SK-N-SH treated with all-trans-retinoic acid at 6 μM for 48 hours (cell line): ENCODE measurements around the gene PARP16.

Source experiments
- ATAC-seq: fragments of 200-7000 bp; cut with Tn5 transposase; 3 replicates; pipeline ENCODE4 v1.9.1; 2020; ENCODE audit warnings: mild to moderate bottlenecking, moderate library complexity
- BACH2 ChIP-seq: fragments of 250-450 bp; sonication (Bioruptor Pico); IDR thresholded peaks from 2 replicates; pipeline ENCODE4 v1.9.0; 2021; ENCODE audit warnings: mild to moderate bottlenecking, borderline replicate concordance
- CREB5 ChIP-seq: fragments of 250-450 bp; sonication (Bioruptor Pico); IDR thresholded peaks from 2 replicates; pipeline ENCODE4 v1.5.1; 2020; ENCODE audit warnings: low read depth, mild to moderate bottlenecking, moderate library complexity
- CSDC2 ChIP-seq: fragments of 250-450 bp; sonication (Bioruptor Pico); IDR thresholded peaks from 2 replicates; pipeline ENCODE4 v1.5.0; 2020; ENCODE audit warnings: mild to moderate bottlenecking, moderate library complexity
- CSRNP3 ChIP-seq: fragments of 250-450 bp; sonication (Bioruptor Pico); IDR thresholded peaks from 2 replicates; pipeline ENCODE4 v1.5.1; 2021; ENCODE audit warnings: mild to moderate bottlenecking, moderate library complexity
- ESRRG ChIP-seq: fragments of 250-450 bp; sonication (Bioruptor Pico); IDR thresholded peaks from 2 replicates; pipeline ENCODE4 v1.6.1; 2021; ENCODE audit warnings: mild to moderate bottlenecking
- GLIS3 ChIP-seq: fragments of 250-450 bp; sonication (Bioruptor Pico); IDR thresholded peaks from 2 replicates; pipeline ENCODE4 v1.5.0; 2020; ENCODE audit warnings: mild to moderate bottlenecking, moderate library complexity
- ISL1 ChIP-seq: fragments of 250-450 bp; sonication (Bioruptor Pico); IDR thresholded peaks from 2 replicates; pipeline ENCODE4 v2.1.2; 2022; ENCODE audit warnings: mild to moderate bottlenecking, moderate library complexity
- PATZ1 ChIP-seq: fragments of 250-450 bp; sonication (Bioruptor Pico); IDR thresholded peaks from 2 replicates; pipeline ENCODE4 v1.8.0; 2020; ENCODE audit warnings: mild to moderate bottlenecking, moderate library complexity, borderline replicate concordance
- POU6F1 ChIP-seq: fragments of 250-450 bp; sonication (Bioruptor Pico); IDR thresholded peaks from 2 replicates; pipeline ENCODE4 v1.8.0; 2021; ENCODE audit warnings: low read depth, mild to moderate bottlenecking, moderate library complexity, borderline replicate concordance
- PPARA ChIP-seq: fragments of 250-450 bp; sonication (Bioruptor Pico); IDR thresholded peaks from 2 replicates; pipeline ENCODE4 v1.5.0; 2020; ENCODE audit warnings: mild to moderate bottlenecking, borderline replicate concordance
- RARB ChIP-seq: fragments of 250-450 bp; sonication (Bioruptor Pico); IDR thresholded peaks from 2 replicates; pipeline ENCODE4 v1.8.0; 2021; ENCODE audit warnings: mild to moderate bottlenecking, moderate library complexity
- SNAI2 ChIP-seq: fragments of 250-450 bp; sonication (Bioruptor Pico); IDR thresholded peaks from 2 replicates; pipeline ENCODE4 v1.5.0; 2020; ENCODE audit warnings: mild to moderate bottlenecking, moderate library complexity
- TCF4 ChIP-seq: fragments of 250-450 bp; sonication (Bioruptor Pico); IDR thresholded peaks from 2 replicates; pipeline ENCODE4 v1.8.0; 2021; ENCODE audit warnings: mild to moderate bottlenecking, moderate library complexity, borderline replicate concordance
- TOX ChIP-seq: fragments of 250-450 bp; sonication (Bioruptor Pico); IDR thresholded peaks from 2 replicates; pipeline ENCODE4 v1.8.0; 2021; ENCODE audit warnings: mild to moderate bottlenecking, moderate library complexity, borderline replicate concordance
- TSHZ2 ChIP-seq: fragments of 250-450 bp; sonication (Bioruptor Pico); IDR thresholded peaks from 2 replicates; pipeline ENCODE4 v1.5.0; 2020; ENCODE audit warnings: mild to moderate bottlenecking, moderate library complexity
- ZFP3 ChIP-seq: fragments of 250-450 bp; sonication (Bioruptor Pico); IDR thresholded peaks from 2 replicates; pipeline ENCODE4 v1.5.0; 2020; ENCODE audit warnings: mild to moderate bottlenecking, moderate library complexity
- ZFP30 ChIP-seq: fragments of 450-650 bp; formaldehyde crosslinking; IDR thresholded peaks from 2 replicates; pipeline ENCODE4 v1.5.0; 2022; ENCODE audit warnings: mild to moderate bottlenecking, moderate library complexity
- ZNF565 ChIP-seq: fragments of 450-650 bp; formaldehyde crosslinking; conservative IDR thresholded peaks from 2 replicates; pipeline ENCODE4 v1.5.0; 2020; ENCODE audit warnings: low read depth, mild to moderate bottlenecking, moderate library complexity
- ZNF70 ChIP-seq: fragments of 450-650 bp; formaldehyde crosslinking; IDR thresholded peaks from 2 replicates; pipeline ENCODE4 v1.5.0; 2020; ENCODE audit warnings: mild to moderate bottlenecking, moderate library complexity
- ZNF8 ChIP-seq: fragments of 450-650 bp; formaldehyde crosslinking; IDR thresholded peaks from 2 replicates; pipeline ENCODE4 v1.5.0; 2020; ENCODE audit warnings: mild to moderate bottlenecking, moderate library complexity

Gene PARP16

GRCh38 chr15:65303687-65304380 is 17.2 kb upstream of the PARP16 start:
- TF ChIP-seq ZNF8 (CRISPR knock-in tag) (no peak), CSRNP3 (CRISPR knock-in tag) (no peak), TCF4 (no peak), POU6F1 (CRISPR knock-in tag) (no peak), ZFP30 (CRISPR knock-in tag) (no peak), SNAI2 (CRISPR knock-in tag) (peak; percentile 32; the same call in 1 of the 2 replicates), RARB (no peak), TOX (no peak), PPARA (CRISPR knock-in tag) (no peak), BACH2 (CRISPR knock-in tag) (no peak), ZFP3 (0 out of 2 replicates have a peak, but pooled peaks have one; percentile 13), PATZ1 (CRISPR knock-in tag) (no peak), ESRRG (CRISPR knock-in tag) (no peak), ISL1 (0 out of 2 replicates have a peak, but pooled peaks have one; percentile 26), TSHZ2 (CRISPR knock-in tag) (no peak), CSDC2 (0 out of 2 replicates have a peak, but pooled peaks have one; percentile 44)
- peak; percentile 56 for ATAC-seq

- ATAC-seq = no peak
- TF ChIP-seq TCF4 (no peak), TOX (no peak), SNAI2 (CRISPR knock-in tag) (no peak), PPARA (CRISPR knock-in tag) (no peak), ZFP30 (CRISPR knock-in tag) (no peak), CREB5 (CRISPR knock-in tag) (no peak)
Measured at GRCh38 chr15:65302061-65302460, 15.4 kb upstream of the PARP16 start.

- no peak for ATAC-seq
- TF ChIP-seq TCF4 = no peak
- no peak for TF ChIP-seq TOX
- TF ChIP-seq SNAI2 (CRISPR knock-in tag) = no peak
- TF ChIP-seq ZNF8 (CRISPR knock-in tag) = no peak
- TF ChIP-seq ZNF70 (CRISPR knock-in tag) = no peak
- no peak for TF ChIP-seq GLIS3
- no peak for TF ChIP-seq PATZ1 (CRISPR knock-in tag)
- TF ChIP-seq PPARA (CRISPR knock-in tag) = no peak
- no peak for TF ChIP-seq ZNF565 (CRISPR knock-in tag)
- no peak for TF ChIP-seq TSHZ2 (CRISPR knock-in tag)
- no peak for TF ChIP-seq CSDC2
- no peak for TF ChIP-seq POU6F1 (CRISPR knock-in tag)
Measured at GRCh38 chr15:65300924-65301441, 14.3 kb upstream of the PARP16 start.
